Measurements from ENCODE around the gene MFN2.

Gene MFN2

GRCh38 chr1:11948822-11949458, 31.3 kb upstream of the MFN2 start:
- no peak overlapping the region for H3K4me3 ChIP-seq (ENCODE audit: low read length)
- no peak for TF ChIP-seq ZNF274 (IDR thresholded peaks at IDR 0.05; ENCODE audit: low read depth, low read length)

- H3K4me3 ChIP-seq (ENCODE audit: low read length): no peak overlapping the region
- TF ChIP-seq ZNF274 (IDR thresholded peaks at IDR 0.05; ENCODE audit: low read depth, low read length): no peak
These were observed 28.3 kb upstream of the MFN2 start for GRCh38 chr1:11951901-11952300.

- H3K4me3 ChIP-seq (ENCODE audit: low read length): no peak overlapping the region
- no peak for TF ChIP-seq ZNF274 (IDR thresholded peaks at IDR 0.05; ENCODE audit: low read depth, low read length)
These were observed 27.7 kb upstream of the MFN2 start for GRCh38 chr1:11952455-11953109.

GRCh38 chr1:11955221-11955620, 25.0 kb upstream of the MFN2 start:
- no peak overlapping the region for H3K4me3 ChIP-seq (ENCODE audit: low read length)
- TF ChIP-seq ZNF274 (IDR thresholded peaks at IDR 0.05; ENCODE audit: low read depth, low read length): no peak

- H3K4me3 ChIP-seq (ENCODE audit: low read length): no peak overlapping the region
- no peak for TF ChIP-seq ZNF274 (IDR thresholded peaks at IDR 0.05; ENCODE audit: low read depth, low read length)
These were observed 22.8 kb upstream of the MFN2 start for GRCh38 chr1:11957398-11957797.

- TF ChIP-seq ZNF274 (IDR thresholded peaks at IDR 0.05; ENCODE audit: low read depth, low read length): no peak
These were observed 22.3 kb upstream of the MFN2 start for GRCh38 chr1:11957897-11958296.

GRCh38 chr1:11960276-11960675, 20.0 kb upstream of the MFN2 start:
- TF ChIP-seq ZNF274 (IDR thresholded peaks at IDR 0.05; ENCODE audit: low read depth, low read length): no peak
- H3K4me3 ChIP-seq (ENCODE audit: low read length): no peak overlapping the region

More at GRCh38 chr1:11957897-11958296, 22.3 kb upstream of the MFN2 start:
- H3K4me3 ChIP-seq (ENCODE audit: low read length): no peak overlapping the region

- H3K4me3 ChIP-seq (ENCODE audit: low read length): no peak overlapping the region
- TF ChIP-seq ZNF274 (IDR thresholded peaks at IDR 0.05; ENCODE audit: low read depth, low read length): no peak
These were observed 19.5 kb upstream of the MFN2 start for GRCh38 chr1:11960715-11961114.

GRCh38 chr1:11961230-11961629, 19.0 kb upstream of the MFN2 start:
- no peak for TF ChIP-seq ZNF274 (IDR thresholded peaks at IDR 0.05; ENCODE audit: low read depth, low read length)
- no peak overlapping the region for H3K4me3 ChIP-seq (ENCODE audit: low read length)

- no peak overlapping the region for H3K4me3 ChIP-seq (ENCODE audit: low read length)
- TF ChIP-seq ZNF274 (IDR thresholded peaks at IDR 0.05; ENCODE audit: low read depth, low read length): no peak
These were observed 16.6 kb upstream of the MFN2 start for GRCh38 chr1:11963622-11964021.

GRCh38 chr1:11964656-11965055, 15.6 kb upstream of the MFN2 start:
- H3K4me3 ChIP-seq (ENCODE audit: low read length): no peak overlapping the region
- TF ChIP-seq ZNF274 (IDR thresholded peaks at IDR 0.05; ENCODE audit: low read depth, low read length): no peak

GRCh38 chr1:11967028-11967547, 13.2 kb upstream of the MFN2 start:
- no peak overlapping the region for H3K4me3 ChIP-seq (ENCODE audit: low read length)
- no peak for TF ChIP-seq ZNF274 (IDR thresholded peaks at IDR 0.05; ENCODE audit: low read depth, low read length)

- H3K4me3 ChIP-seq (ENCODE audit: low read length): no peak overlapping the region
- no peak for TF ChIP-seq ZNF274 (IDR thresholded peaks at IDR 0.05; ENCODE audit: low read depth, low read length)
These were observed 9.6 kb upstream of the MFN2 start for GRCh38 chr1:11970441-11971185.

GRCh38 chr1:11977625-11978024, 2.6 kb upstream of the MFN2 start:
- no peak for TF ChIP-seq ZNF274 (IDR thresholded peaks at IDR 0.05; ENCODE audit: low read depth, low read length)
- H3K4me3 ChIP-seq (ENCODE audit: low read length): no peak overlapping the region

- no peak for TF ChIP-seq ZNF274 (IDR thresholded peaks at IDR 0.05; ENCODE audit: low read depth, low read length)
- no peak overlapping the region for H3K4me3 ChIP-seq (ENCODE audit: low read length)
These were observed 1.9 kb upstream of the MFN2 start for GRCh38 chr1:11978301-11978700.
